GM12873 (cell line): ENCODE data around the gene TNN.

Experiments used
- CTCF ChIP-seq: IDR thresholded peaks from 2 replicates; pipeline ENCODE4 v1.5.1; 2012; ENCODE audit warnings: low read depth, mild to moderate bottlenecking, moderate library complexity, low read length, control low read depth; ENCODE audit not compliant: insufficient read depth; ENCODE audit errors: missing control alignments

TNN gene

DNA sequence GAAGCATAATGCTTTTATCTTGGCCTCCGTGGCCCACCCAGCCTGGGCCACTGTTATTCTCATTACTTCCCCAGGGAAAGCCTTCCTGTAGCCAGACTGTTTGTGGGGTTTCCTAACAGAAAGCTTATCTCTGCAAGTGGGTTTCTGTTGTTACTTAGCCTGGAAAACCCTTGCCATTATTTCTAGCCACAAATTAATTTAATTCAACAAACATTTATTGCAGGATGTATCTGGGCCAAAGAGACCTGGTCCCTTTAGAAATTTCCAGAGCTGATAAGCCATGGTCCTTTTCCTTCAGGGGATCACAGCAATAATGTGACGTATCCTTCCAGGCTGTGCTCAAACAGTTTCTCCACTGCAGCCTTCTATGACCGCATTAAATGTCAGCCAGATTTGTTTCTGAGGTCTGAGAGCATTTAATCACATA is 20.9 kb downstream of the TNN start:
- TF ChIP-seq CTCF = no peak

DNA sequence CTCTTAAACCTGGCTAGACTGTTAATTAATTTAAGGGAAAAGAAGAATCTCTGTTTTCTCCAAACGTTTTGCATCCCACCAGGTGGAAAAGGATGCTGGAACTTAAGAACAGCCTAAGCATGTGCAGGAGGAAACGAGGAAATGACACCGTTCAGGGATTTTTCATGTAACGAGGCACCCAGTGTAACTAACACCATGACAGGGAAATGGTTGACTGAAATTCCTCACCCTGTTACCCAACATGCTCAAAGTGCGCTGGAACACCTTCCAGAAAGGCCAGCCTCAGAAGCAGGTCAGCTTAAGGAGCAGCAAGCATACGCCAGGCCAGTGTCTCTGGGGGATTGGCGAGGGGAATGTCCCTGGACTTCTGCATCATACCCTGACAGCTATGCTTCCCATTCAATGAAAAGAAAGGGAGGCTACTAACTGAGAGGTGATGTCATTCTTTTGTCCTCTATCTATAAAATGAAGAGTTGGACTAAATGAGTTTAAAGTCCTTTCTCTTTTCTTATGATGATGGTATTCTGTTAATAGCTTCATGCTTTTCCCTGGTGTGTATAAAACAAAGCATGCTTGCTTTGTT is 21.6 kb downstream of the TNN start:
- TF ChIP-seq CTCF = no peak

DNA sequence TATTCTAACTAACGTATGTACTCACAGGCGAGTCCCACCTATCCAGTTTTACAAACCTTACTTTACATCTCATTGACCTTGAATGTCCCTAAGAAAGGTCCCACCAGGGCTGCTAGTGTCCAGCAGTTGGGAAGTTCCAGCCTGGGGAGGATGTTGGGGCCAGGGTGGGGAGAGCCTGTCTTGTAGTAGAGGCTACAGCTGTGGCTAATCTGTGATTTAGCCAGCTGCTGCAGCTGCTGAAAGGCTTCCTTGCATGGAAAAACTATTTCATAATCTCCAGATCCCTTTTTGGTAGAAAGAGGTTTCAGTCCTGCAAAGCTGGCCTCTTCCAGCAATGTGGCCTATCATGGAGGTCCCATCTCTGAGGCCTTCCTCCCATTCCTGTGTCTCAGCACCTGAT is 23.1 kb downstream of the TNN start:
- no peak for TF ChIP-seq CTCF

GRCh38 chr1:175094626-175095025 is 27.0 kb downstream of the TNN start:
- TF ChIP-seq CTCF = no peak

DNA sequence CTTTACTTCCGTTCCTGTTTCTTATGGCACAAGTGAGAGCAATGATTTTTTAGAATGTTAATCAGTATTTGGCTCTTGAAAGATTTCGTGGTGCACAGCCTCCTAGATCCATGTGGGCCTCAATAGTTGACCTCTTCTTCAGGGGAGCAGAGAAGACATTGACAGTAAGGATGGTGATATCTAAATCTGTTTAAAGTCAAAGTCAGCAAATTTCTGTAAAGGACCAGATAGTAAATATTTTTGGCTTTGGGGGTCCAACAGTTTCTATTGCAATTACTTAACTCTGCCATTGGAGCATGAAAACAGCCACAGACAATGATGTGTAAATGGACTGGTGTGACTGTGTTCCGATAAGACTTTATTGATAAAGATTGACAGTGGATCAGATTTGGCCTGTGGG is 27.4 kb downstream of the TNN start:
- no peak for TF ChIP-seq CTCF

- no peak for TF ChIP-seq CTCF
Measured at GRCh38 chr1:175095978-175096607, 28.5 kb downstream of the TNN start.

GRCh38 chr1:175097361-175097760 is 29.7 kb downstream of the TNN start:
- TF ChIP-seq CTCF = no peak
